GM12878 (cell line): Measurements from ENCODE around the gene HSD11B1. TPM values are rescaled to one million over a fixed set of nuclear protein-coding genes. Genes with fewer than 3 reads are reported as not detected.

Source experiments
- ATAC-seq: fragments of 200-7000 bp; cut with Tn5 transposase; 3 replicates; pipeline ENCODE4 v1.9.1; 2020; ENCODE audit warnings: mild to moderate bottlenecking, moderate library complexity
- BruUV-seq: library from RNA; stranded (reverse); fragments of 400-500 nt; replicated peaks from 2 replicates; lab custom pipeline; 2021; lab: Mats Ljungman, UMichigan
- CTCF ChIA-PET: fragments of 300-600 bp; sonication (Branson Sonifier 250); formaldehyde crosslinking; extraction: SDS; loops from one replicate; lab custom pipeline; 2021; ENCODE audit warnings: inconsistent platforms; lab: Yijun Ruan, JAX
- POLR2A ChIA-PET: fragments of 350-600 bp; formaldehyde crosslinking; extraction: SDS; loops from one replicate; lab custom pipeline; 2021; ENCODE audit warnings: inconsistent platforms; lab: Charles Lee
- RAD21 ChIA-PET: fragments of 300-600 bp; sonication (Branson Sonifier 250); formaldehyde crosslinking; loops from one replicate; lab custom pipeline; 2023; ENCODE audit warnings: antibody characterized with exemption; ENCODE audit not compliant: unreplicated experiment; lab: Charles Lee
- SMC1A ChIA-PET: fragments of 300-600 bp; sonication (Branson Sonifier 250); formaldehyde crosslinking; loops from one replicate; lab custom pipeline; 2023; ENCODE audit not compliant: unreplicated experiment, uncharacterized antibody; lab: Charles Lee
- DNase-seq: peaks from one replicate; pipeline ENCODE4 v3.0.0-alpha.2; 2011; ENCODE audit warnings: low read depth, low spot score
- FAIRE-seq: peaks from 3 replicates; lab custom pipeline; 2011; peaks lifted over from hg19 to GRCh38; lab: Jason Lieb, UNC
- H2AFZ ChIP-seq: 2 replicates; pipeline ENCODE4 v1.6.0; 2011; ENCODE audit warnings: low read depth, low read length, control low read depth; ENCODE audit not compliant: control insufficient read depth
- H3K27ac ChIP-seq: 2 replicates; pipeline ENCODE4 v1.5.1; 2011; ENCODE audit warnings: control low read depth; ENCODE audit not compliant: control insufficient read depth, insufficient read depth
- H3K27me3 ChIP-seq, 2 experiments: replicated peaks in 1 of 2; 2 replicates each; pipeline versions ENCODE4 v1.6.0 to v1.6.1; 2011; ENCODE audit warnings: low read length in 1 of 2; ENCODE audit not compliant: control insufficient read depth in 2 of 2, insufficient read depth in 2 of 2
- H3K36me3 ChIP-seq, 2 experiments: 2 replicates each; pipeline ENCODE4 v1.5.1; 2011; ENCODE audit warnings: low read length in 1 of 2; ENCODE audit not compliant: control insufficient read depth in 2 of 2, insufficient read depth in 2 of 2
- H3K4me1 ChIP-seq: 2 replicates; pipeline ENCODE4 v1.6.1; 2011; ENCODE audit warnings: mild to moderate bottlenecking, low read length, moderate library complexity, mixed read lengths; ENCODE audit not compliant: control insufficient read depth, insufficient read depth
- H3K4me2 ChIP-seq: 2 replicates; pipeline ENCODE4 v1.6.0; 2011; ENCODE audit warnings: control low read depth; ENCODE audit not compliant: control insufficient read depth, insufficient read depth
- H3K4me3 ChIP-seq: fragments of 200-600 bp; sonication (generic); 2 replicates; pipeline ENCODE4 v1.5.1; 2016
- H3K79me2 ChIP-seq: 2 replicates; pipeline ENCODE4 v1.6.0; 2011; ENCODE audit warnings: low read length; ENCODE audit not compliant: control insufficient read depth, insufficient read depth
- H3K9ac ChIP-seq: 2 replicates; pipeline ENCODE4 v1.8.0; 2011; ENCODE audit warnings: low read length, control low read depth, mixed read lengths; ENCODE audit not compliant: control insufficient read depth, insufficient read depth
- H3K9me3 ChIP-seq: replicated peaks from 3 replicates; pipeline ENCODE4 v1.5.1; 2011; ENCODE audit warnings: mild to moderate bottlenecking, low read length; ENCODE audit not compliant: control insufficient read depth, insufficient read depth
- H4K20me1 ChIP-seq: 2 replicates; pipeline ENCODE4 v1.6.0; 2011; ENCODE audit not compliant: control insufficient read depth, insufficient read depth
- ATF7 ChIP-seq: fragments of 450-650 bp; IDR thresholded peaks from 2 replicates; pipeline ENCODE4 v1.6.1; 2016; ENCODE audit warnings: low read depth, mild to moderate bottlenecking
- BCL11A ChIP-seq: IDR thresholded peaks from 2 replicates; pipeline ENCODE4 v1.6.1; 2011; ENCODE audit warnings: low read depth, low read length
- BCL3 ChIP-seq: IDR thresholded peaks from 2 replicates; pipeline ENCODE4 v1.6.1; 2011; ENCODE audit warnings: borderline replicate concordance, low read depth, mild to moderate bottlenecking, moderate library complexity, low read length; ENCODE audit not compliant: insufficient read depth, poor library complexity, severe bottlenecking
- CBFB ChIP-seq: IDR thresholded peaks from 2 replicates; pipeline ENCODE4 v1.6.1; 2016; ENCODE audit warnings: antibody characterized with exemption, low read depth
- CBX3 ChIP-seq: fragments of 200-600 bp; sonication (generic); IDR thresholded peaks from 2 replicates; pipeline ENCODE4 v1.6.1; 2016; ENCODE audit warnings: low read depth, borderline replicate concordance
- CHD1 ChIP-seq: IDR thresholded peaks from 2 replicates; pipeline ENCODE4 v1.6.1; 2012; ENCODE audit warnings: low read depth, low read length, improper control_type of control experiment
- CREB1 ChIP-seq: IDR thresholded peaks from 2 replicates; pipeline ENCODE4 v1.6.1; 2012; ENCODE audit warnings: low read depth, mild to moderate bottlenecking, inconsistent platforms
- ESRRA ChIP-seq: IDR thresholded peaks from 2 replicates; pipeline ENCODE4 v1.6.1; 2012; ENCODE audit warnings: mild to moderate bottlenecking, low read length, improper control_type of control experiment
- FOS ChIP-seq: IDR thresholded peaks from 3 replicates; pipeline ENCODE4 v1.6.1; 2011; ENCODE audit warnings: borderline replicate concordance; ENCODE audit not compliant: insufficient read length; ENCODE audit errors: extremely low read depth
- HDAC2 ChIP-seq: fragments of 200-600 bp; sonication (generic); IDR thresholded peaks from 2 replicates; pipeline ENCODE4 v1.6.1; 2017
- HSF1 ChIP-seq: fragments of 150-350 bp; IDR thresholded peaks from 2 replicates; pipeline ENCODE4 v1.6.1; 2014; ENCODE audit warnings: mild to moderate bottlenecking, low read depth, low read length
- IKZF1 ChIP-seq: fragments of 450-650 bp; conservative IDR thresholded peaks from 2 replicates; pipeline ENCODE4 v1.6.1; 2017; ENCODE audit warnings: antibody characterized with exemption, mild to moderate bottlenecking
- IKZF2 ChIP-seq, 2 experiments: fragments of 450-650 bp; IDR thresholded peaks; 2 replicates each; pipeline ENCODE4 v1.6.1; 2017; ENCODE audit warnings: mild to moderate bottlenecking in 2 of 2, moderate library complexity in 2 of 2
- NRF1 ChIP-seq: conservative IDR thresholded peaks from 2 replicates; pipeline ENCODE4 v1.6.1; 2011; ENCODE audit warnings: mild to moderate bottlenecking, low read depth, low read length, improper control_type of control experiment
- POLR2AphosphoS5 ChIP-seq: IDR thresholded peaks from 2 replicates; pipeline ENCODE4 v1.6.1; 2011; ENCODE audit warnings: mild to moderate bottlenecking, low read length, inconsistent platforms
- SIN3A ChIP-seq: IDR thresholded peaks from 2 replicates; pipeline ENCODE4 v1.6.1; 2012; ENCODE audit warnings: low read depth, low read length, improper control_type of control experiment
- SMAD1 ChIP-seq: fragments of 450-650 bp; IDR thresholded peaks from 2 replicates; pipeline ENCODE4 v1.6.1; 2018; ENCODE audit warnings: mild to moderate bottlenecking, low read depth; ENCODE audit not compliant: partially characterized antibody
- YBX1 ChIP-seq: fragments of 450-650 bp; IDR thresholded peaks from 2 replicates; pipeline ENCODE4 v1.6.1; 2016; ENCODE audit warnings: antibody characterized with exemption
- WGBS: methylation state at CpG from one replicate; pipeline ENCODE4 v1.1.6; 2016; ENCODE audit warnings: low lambda C conversion rate; ENCODE audit not compliant: insufficient replicate concordance, insufficient coverage; ENCODE audit errors: missing lambda C conversion rate; 5-methylcytosine and 5-hydroxymethylcytosine counted together
- in situ Hi-C: fragments of 300-500 bp; cut with MboI; formaldehyde crosslinking; loops from 9 replicates; pipeline ENCODE4 v1.14.3; 2018; ENCODE audit warnings: mixed read lengths
- intact Hi-C: fragments of 100-400 bp; cut with micrococcal nuclease; formaldehyde crosslinking; loops from one replicate; pipeline ENCODE4 v1.14.2; 2022; ENCODE audit not compliant: unreplicated experiment
- polyA plus RNA-seq, 11 experiments: library from polyadenylated mRNA; depleted of rRNA in 4 of 11; unstranded in 6 of 11; stranded (reverse) in 5 of 11; fragments of >200 nt; fragmentation: Nextera tagmentation in 4 of 11; fragmentation: Illumina TruSeq in 1 of 11; extraction: Ambion mirVana in 4 of 11; extraction: Trizol in 1 of 11; gene quantifications; 1 replicate in 1 of 11; 2 replicates in 10 of 11; pipeline versions ENCODE4 v1.2.1 to v1.2.3, GENCODE V29; 2011 to 2016; ENCODE audit warnings: inconsistent platforms in 2 of 11, missing spikeins in 2 of 11, low read depth in 1 of 11
- total RNA-seq, 4 experiments: library from RNA; depleted of rRNA in 3 of 4; stranded (reverse); fragments of >200 nt in 3 of 4; fragmentation: Illumina TruSeq in 1 of 4; extraction: Trizol in 1 of 4; gene quantifications; 2 replicates each; pipeline versions ENCODE4 v1.2.1 to v1.2.3, GENCODE V29; 2013 to 2021

HSD11B1 gene
- total and polyA plus RNA-seq, 10 of the 15 experiments (the other 5 are each of a cell fraction or from before 2014, with no cell fraction given), result 0.04 to 0.27 (median 0.15) TPM; not detected in 7

GRCh38 chr1:209723756-209724693 is 19.4 kb downstream of the HSD11B1 start (continued):
- peak; percentile 59 for TF ChIP-seq BCL3
- no peak for TF ChIP-seq SMAD1
- TF ChIP-seq BCL11A, result peak; percentile 47; the same call in 1 of the 2 replicates
- TF ChIP-seq IKZF2 (IDR thresholded peaks at IDR 0.05), result peak; percentile 70 to 72
- TF ChIP-seq, all 136 proteins: peak for 22

GRCh38 chr1:209727286-209727685 is 22.6 kb downstream of the HSD11B1 start:
- TF ChIP-seq YBX1, result no peak
- no peak for TF ChIP-seq ESRRA
- no peak for TF ChIP-seq HSF1
- no peak for TF ChIP-seq CHD1
- no peak for TF ChIP-seq SIN3A
- TF ChIP-seq IKZF1, result no peak
- TF ChIP-seq FOS, result no peak
- TF ChIP-seq ATF7, result no peak
- TF ChIP-seq NRF1, result no peak
- no peak for TF ChIP-seq POLR2AphosphoS5
- TF ChIP-seq CBFB, result no peak
- no peak for TF ChIP-seq HDAC2
- TF ChIP-seq CREB1, result no peak
- TF ChIP-seq CBX3, result no peak
- no peak for TF ChIP-seq IKZF2 (IDR thresholded peaks at IDR 0.05)
- TF ChIP-seq, all 136 proteins: peak for 0
- RAD21 ChIA-PET, result interaction anchor here (1.7 to 2.0 kb wide), 2 partner anchors 9 to 54 kb away, joined by 3 to 8 read pairs; no protein-coding TSS in a partner anchor

More at GRCh38 chr1:209727286-209727685, 22.6 kb downstream of the HSD11B1 start:
- DNase-seq (no peak), ATAC-seq (no peak), FAIRE-seq (no peak)
- Histone ChIP-seq H3K27ac (no peak overlapping the region), H3K36me3 (no peaks in the 10 kb centered on the region), H3K9ac (no peak overlapping the region), H3K27me3 (no peaks in the 10 kb centered on the region), H3K4me3 (no peak overlapping the region), H3K4me2 (no peak overlapping the region), H2AFZ (no peak overlapping the region), H3K79me2 (no peaks in the 10 kb centered on the region), H3K9me3 (no peaks in the 10 kb centered on the region; the same call in 2 of the 3 replicates), H4K20me1 (no peaks in the 10 kb centered on the region), H3K4me1 (no peaks in the 10 kb centered on the region; the same call in 1 of the 2 replicates)
- in situ Hi-C loops, result no loop called here
- ChIA-PET CTCF (interaction anchor here (0.7 to 2.4 kb wide), 8 partner anchors 14 to 161 kb away, joined by 3 to 11 read pairs (median 4); partner anchors contain the start of gene TRAF3IP3), POLR2A (interaction anchor here (1.2 to 1.4 kb wide), 2 partner anchors 11 to 25 kb away, joined by 3 to 5 read pairs; no protein-coding TSS in a partner anchor), SMC1A (interaction anchor here (0.8 to 2.4 kb wide), 12 partner anchors 8 to 111 kb away, joined by 3 to 9 read pairs (median 4); partner anchors contain the start of genes C1orf74 and TRAF3IP3)
- 41% methylated on average over 2 of the region's 2 CpGs for WGBS
- no TSS peak for BruUV-seq
- intact Hi-C loops, result no loop called here
